ENCODE measurements around the gene ACER2.
"Not testable (repeated sequence)": the region's sequence is repeated elsewhere in the genome, so short reads cannot be mapped to it uniquely, and the experiment has no call there.

ACER2 gene

DNA sequence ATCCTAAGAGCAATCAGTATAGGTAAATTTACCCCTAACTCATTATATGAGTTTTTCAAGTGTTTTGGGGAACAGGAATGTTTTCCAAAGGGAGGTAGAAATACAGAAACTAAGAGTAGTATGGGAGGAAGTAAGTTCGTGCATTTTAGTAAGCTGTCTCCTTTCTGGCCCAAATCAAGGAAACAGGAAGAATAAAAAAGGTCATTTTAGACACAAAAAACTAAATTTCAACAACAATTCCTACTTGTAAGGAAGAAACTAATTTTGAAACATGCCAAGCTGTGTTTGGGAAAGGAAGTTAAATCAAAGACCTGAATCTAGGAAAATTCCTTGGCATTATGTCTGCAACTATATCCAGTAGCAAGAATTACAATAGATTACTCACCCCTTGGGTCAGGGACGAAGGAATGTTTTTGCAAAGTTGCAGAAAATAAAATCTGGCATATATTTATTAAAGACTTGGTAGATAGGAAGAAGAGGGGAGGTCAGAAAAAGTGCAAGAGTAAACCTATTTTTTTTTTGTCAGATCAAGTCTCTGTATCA is 22.2 kb upstream of the ACER2 start:
- Mint-ChIP-seq H3K4me3 (no peak overlapping the region), H3K9me3 (peaks cover 4% of the 10 kb centered on the region), H3K27ac (no peak overlapping the region), H3K36me3 (ENCODE audit: low read depth) (no peaks in the 10 kb centered on the region), H3K4me1 (peaks cover 6% of the 10 kb centered on the region), H3K27me3 (peaks cover 4% of the 10 kb centered on the region)
- ATAC-seq, result no peak
- DNase-seq, result no peak

DNA sequence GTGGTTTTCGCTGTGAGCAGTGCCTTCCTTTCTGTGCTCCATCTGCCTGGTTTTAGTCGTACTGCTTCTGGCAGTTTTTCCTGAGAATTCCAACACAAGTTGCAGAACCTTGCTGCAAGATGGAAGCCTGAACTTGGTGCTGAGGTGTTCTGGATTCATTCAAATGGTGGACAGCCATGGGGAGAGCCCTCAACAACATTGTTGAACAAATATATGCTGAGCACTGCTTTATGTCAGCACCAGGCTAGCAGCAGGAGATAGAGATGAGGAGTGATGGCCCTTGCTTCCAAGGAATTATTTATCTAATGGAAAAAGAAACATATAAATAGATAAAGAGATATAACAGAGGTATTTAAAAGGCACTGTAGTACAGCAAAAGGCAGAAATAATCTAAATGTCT is 21.5 kb upstream of the ACER2 start:
- H3K4me1 Mint-ChIP-seq, result peaks cover under 1% of the 10 kb centered on the region
- peaks cover 4% of the 10 kb centered on the region for H3K27me3 Mint-ChIP-seq
- DNase-seq (no peak), ATAC-seq (no peak)
- H3K27ac Mint-ChIP-seq, result no peak overlapping the region
- H3K4me3 Mint-ChIP-seq, result no peak overlapping the region
- H3K9me3 Mint-ChIP-seq, result peaks cover 4% of the 10 kb centered on the region
- peaks cover 2% of the 10 kb centered on the region for H3K36me3 Mint-ChIP-seq (ENCODE audit: low read depth)

DNA sequence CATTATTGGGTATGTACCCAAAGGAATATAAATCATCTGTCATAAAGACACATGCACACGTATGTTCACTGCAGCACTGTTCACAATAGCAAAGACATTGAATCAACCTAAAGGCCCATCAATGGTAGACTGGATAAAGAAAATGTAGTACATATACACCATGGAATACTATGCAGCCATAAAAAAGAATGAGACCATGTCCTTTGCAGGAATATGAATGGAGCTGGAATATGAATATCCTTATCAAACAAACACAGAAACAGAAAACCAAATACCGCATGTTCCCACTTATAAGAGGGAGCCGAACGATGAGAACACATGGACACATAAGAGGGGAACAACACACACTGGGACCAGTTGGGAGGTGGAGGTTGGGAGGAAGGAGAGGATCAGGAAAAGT is 19.3 kb upstream of the ACER2 start:
- not testable (repeated sequence) for ATAC-seq; H3K27ac Mint-ChIP-seq; DNase-seq; H3K4me3 Mint-ChIP-seq; H3K36me3 Mint-ChIP-seq (ENCODE audit: low read depth); H3K4me1 Mint-ChIP-seq; H3K27me3 Mint-ChIP-seq; H3K9me3 Mint-ChIP-seq

DNA sequence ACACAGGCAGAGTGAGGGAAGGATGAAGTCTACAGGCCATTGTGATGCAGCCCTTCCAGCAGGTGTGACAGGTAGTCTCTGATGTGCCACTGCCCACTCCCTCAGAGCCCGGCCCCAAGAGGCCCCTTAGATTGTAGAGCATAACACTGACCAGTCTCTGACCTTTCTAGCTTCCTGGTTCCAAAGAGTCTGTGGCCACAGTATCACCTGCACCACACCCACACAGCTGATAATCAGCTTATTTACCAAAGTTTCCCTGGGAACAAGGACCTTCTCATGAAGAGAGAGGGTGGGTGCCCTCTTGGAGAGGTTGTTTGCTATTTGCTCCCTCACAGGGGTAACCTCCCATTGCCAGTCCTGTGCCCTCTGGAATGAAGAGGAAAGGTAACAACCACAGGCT is 11.0 kb upstream of the ACER2 start:
- ATAC-seq (no peak), DNase-seq (no peak)
- H3K27ac Mint-ChIP-seq, result no peak overlapping the region
- H3K4me1 Mint-ChIP-seq, result no peaks in the 10 kb centered on the region
- H3K9me3 Mint-ChIP-seq, result no peaks in the 10 kb centered on the region
- H3K4me3 Mint-ChIP-seq, result no peak overlapping the region
- H3K27me3 Mint-ChIP-seq, result no peaks in the 10 kb centered on the region
- H3K36me3 Mint-ChIP-seq (ENCODE audit: low read depth), result no peaks in the 10 kb centered on the region

DNA sequence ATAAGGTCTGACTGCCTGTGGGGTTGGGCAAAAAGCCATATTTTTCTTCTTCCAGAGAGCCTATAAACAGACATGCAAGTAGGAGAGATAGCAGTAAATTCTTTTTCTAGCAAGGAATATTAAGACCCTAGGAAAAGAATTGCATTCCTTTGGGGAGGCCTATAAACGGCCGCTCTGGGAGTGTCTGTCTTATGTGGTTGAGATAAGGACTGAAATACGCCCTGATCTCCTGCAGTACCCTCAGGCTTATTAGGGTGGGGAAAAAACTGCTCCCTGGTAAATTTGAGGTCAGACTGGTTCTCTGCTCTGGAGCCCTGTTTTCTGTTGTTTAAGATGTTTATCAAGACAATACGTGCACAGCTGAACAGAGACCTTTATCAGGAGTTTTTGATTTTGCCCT is 5.6 kb upstream of the ACER2 start:
- not testable (repeated sequence) for H3K4me1 Mint-ChIP-seq; ATAC-seq; H3K36me3 Mint-ChIP-seq (ENCODE audit: low read depth); DNase-seq; H3K4me3 Mint-ChIP-seq; H3K9me3 Mint-ChIP-seq; H3K27ac Mint-ChIP-seq; H3K27me3 Mint-ChIP-seq

DNA sequence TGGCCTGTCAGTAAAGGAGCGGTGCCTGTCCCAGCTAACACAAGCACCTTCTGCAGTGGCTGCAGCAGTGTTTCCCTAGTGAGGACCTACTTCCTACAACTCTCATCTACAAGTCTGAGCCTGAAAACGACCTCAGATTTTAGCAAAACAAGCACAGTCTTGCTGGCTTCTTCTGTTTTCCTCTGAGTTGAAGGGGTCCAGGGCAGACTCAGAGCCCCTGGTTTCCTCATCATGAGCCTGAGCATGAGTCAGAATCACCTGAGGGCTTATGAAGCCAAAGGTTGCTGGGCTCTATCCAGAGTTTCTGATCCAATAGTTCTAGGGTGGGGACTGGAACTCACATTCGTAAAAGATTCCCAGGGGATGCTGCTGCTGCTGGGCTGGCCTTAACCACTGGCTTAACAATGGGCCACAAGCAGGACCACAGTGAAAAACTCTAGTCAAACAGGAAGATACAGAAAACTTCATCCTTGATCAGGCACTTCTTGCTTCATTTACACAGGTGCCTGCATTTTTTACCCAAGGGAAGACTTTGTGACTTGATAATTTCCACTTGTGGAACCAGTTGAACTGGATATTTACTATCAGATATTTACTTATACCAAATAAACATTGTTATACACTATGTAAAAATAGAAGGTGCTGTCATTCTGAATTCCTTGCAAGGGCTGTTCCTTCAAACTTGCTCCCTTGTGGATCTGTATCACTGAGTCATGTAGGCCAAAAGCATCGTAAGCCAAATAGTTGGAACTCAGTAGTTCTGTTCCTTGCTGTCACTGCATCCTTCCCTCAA is 4.3 kb upstream of the ACER2 start:
- DNase-seq, result no peak
- no peak for ATAC-seq

DNA sequence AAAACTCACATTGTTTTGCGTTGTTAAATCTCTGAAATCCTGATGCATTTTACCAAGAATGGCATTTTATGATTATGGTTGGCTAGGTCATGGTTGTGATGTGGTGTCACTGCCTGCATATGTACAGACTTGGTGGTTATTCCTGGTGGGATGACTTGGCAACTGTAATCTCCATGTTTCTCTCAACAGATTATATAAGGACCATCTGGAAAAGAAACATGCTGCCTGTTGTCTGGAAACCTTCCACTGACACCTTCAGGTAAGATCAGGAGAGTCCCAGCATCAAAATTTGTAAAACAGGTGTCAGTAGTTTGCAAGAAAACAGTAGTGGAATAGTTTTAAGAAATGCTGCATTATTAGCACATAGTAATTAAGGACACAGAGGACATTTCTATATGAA is 3.0 kb upstream of the ACER2 start:
- H3K4me1 Mint-ChIP-seq, result peaks cover 14% of the 10 kb centered on the region
- H3K36me3 Mint-ChIP-seq (ENCODE audit: low read depth), result no peaks in the 10 kb centered on the region

More for the DNA sequence above, 4.3 kb upstream of the ACER2 start:
- H3K27ac Mint-ChIP-seq, result no peak overlapping the region
- no peaks in the 10 kb centered on the region for H3K27me3 Mint-ChIP-seq
- H3K36me3 Mint-ChIP-seq (ENCODE audit: low read depth), result no peaks in the 10 kb centered on the region
- H3K4me1 Mint-ChIP-seq, result peaks cover 6% of the 10 kb centered on the region
- no peaks in the 10 kb centered on the region for H3K9me3 Mint-ChIP-seq
- no peak overlapping the region for H3K4me3 Mint-ChIP-seq

DNA sequence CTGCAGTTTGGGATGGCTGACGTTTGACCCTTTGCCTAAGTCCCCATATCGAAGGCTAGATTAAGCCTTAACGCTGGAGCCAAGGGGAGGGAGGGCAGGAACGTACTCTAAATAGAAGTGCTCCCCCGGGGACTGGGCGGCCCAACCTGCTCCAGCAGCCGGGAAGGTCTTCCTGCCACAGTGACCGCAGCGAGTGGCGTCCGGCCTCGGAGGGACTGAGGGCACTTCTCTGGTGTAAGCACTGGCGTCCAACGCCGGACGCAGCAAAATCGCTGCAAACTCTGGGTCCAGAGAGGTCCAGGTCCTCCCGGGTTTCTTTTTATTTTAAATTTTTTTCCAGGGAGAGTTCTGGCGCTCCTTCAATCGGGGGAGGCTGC is 505 bp upstream of the ACER2 start:
- H3K27ac Mint-ChIP-seq, result no peak overlapping the region

More for the DNA sequence above, 3.0 kb upstream of the ACER2 start:
- H3K27me3 Mint-ChIP-seq, result no peaks in the 10 kb centered on the region
- H3K27ac Mint-ChIP-seq, result no peak overlapping the region
- H3K9me3 Mint-ChIP-seq, result no peaks in the 10 kb centered on the region
- ATAC-seq, result no peak
- no peak overlapping the region for H3K4me3 Mint-ChIP-seq
- no peak for DNase-seq

DNA sequence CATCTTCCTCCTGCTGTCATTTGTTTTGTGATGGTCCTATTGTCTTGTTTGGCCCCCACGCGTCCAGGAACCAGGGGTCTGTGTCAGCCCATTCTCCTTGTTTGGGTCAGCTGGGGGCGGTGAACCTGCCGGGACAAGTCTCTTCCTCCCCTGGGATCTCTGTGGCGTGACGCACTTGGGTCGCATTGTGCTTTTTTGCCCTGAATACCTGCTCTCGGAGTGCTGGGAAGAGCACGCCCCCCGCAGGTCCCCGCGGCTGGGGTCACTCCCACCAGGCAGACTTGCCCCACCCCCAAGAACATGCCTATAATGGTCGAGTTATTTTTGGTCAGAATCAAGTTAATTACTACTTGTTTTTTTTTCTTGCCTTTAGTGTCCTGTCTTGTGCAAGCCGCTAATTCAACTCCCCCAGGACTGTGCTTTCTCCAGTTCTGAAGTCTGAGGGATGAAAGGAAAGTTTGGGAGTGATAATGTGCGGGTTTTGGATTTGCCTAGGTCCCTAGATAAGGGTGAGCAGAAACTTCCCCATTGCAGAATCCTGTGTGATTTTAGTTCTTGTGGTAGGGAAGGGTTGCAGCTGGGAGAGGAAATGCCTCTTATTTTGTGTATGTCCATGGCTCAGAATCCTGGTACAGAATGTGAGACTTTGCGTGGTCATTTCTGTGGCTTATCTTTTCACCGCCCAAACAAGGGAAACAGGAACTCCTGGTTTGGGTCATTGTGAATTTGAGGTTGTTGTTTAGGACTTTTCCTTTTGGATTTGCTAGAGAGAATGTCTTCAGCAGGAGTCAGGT is 789 bp downstream of the ACER2 start:
- ATAC-seq, result no peak
- peak; percentile 19 for DNase-seq

More for the DNA sequence above, 505 bp upstream of the ACER2 start:
- no peak for DNase-seq
- no peaks in the 10 kb centered on the region for H3K36me3 Mint-ChIP-seq (ENCODE audit: low read depth)
- no peaks in the 10 kb centered on the region for H3K9me3 Mint-ChIP-seq
- ATAC-seq, result peak; percentile 20
- peaks cover 14% of the 10 kb centered on the region for H3K4me1 Mint-ChIP-seq
- H3K27me3 Mint-ChIP-seq, result no peaks in the 10 kb centered on the region
- peak overlapping the region; percentile 94 for H3K4me3 Mint-ChIP-seq

DNA sequence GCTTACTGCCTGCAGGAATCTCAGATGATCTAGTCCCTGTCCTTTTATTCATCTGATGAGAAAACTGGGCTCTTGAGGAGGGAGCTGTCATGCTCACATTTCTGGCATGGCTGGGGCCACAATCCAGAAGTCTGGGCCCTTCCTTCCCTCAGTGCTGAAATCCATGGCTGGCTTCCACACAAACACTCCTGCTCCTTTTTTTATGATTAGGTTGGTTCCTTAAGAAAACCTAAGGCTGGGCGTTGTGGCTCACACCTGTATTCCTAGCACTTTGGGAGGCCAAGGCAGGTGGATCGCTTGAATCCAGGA is 1.3 kb downstream of the ACER2 start:
- H3K9me3 Mint-ChIP-seq, result no peaks in the 10 kb centered on the region
- no peak for DNase-seq
- H3K27me3 Mint-ChIP-seq, result no peaks in the 10 kb centered on the region
- peak overlapping the region; percentile 94 for H3K4me3 Mint-ChIP-seq
- ATAC-seq, result no peak
- H3K27ac Mint-ChIP-seq, result peak overlapping the region; percentile 81
- no peaks in the 10 kb centered on the region for H3K36me3 Mint-ChIP-seq (ENCODE audit: low read depth)
- peaks cover 14% of the 10 kb centered on the region for H3K4me1 Mint-ChIP-seq

More for the DNA sequence above, 789 bp downstream of the ACER2 start:
- H3K27ac Mint-ChIP-seq, result peak overlapping the region; percentile 81
- no peaks in the 10 kb centered on the region for H3K9me3 Mint-ChIP-seq
- peaks cover 14% of the 10 kb centered on the region for H3K4me1 Mint-ChIP-seq
- H3K27me3 Mint-ChIP-seq, result no peaks in the 10 kb centered on the region
- H3K36me3 Mint-ChIP-seq (ENCODE audit: low read depth), result no peaks in the 10 kb centered on the region
- peak overlapping the region; percentile 94 for H3K4me3 Mint-ChIP-seq

DNA sequence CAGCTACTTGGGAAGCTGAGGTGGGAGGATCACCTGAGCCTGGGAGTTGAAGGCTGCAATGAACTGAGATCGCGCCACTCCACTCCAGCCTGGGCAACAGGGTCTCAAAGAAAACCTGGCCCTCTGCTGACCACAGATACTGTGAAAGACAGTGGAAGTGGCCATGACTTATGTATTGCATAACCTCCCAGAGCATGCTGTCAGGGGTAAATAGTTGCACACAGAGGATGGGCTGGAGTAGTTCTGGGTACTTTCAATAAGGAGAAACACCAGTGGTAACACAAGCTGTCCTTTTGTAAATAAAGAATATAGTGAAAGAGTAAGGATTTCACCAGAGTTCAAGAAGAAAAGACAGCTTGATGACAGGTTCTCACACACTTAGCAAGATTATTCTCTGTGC is 1.8 kb downstream of the ACER2 start:
- Mint-ChIP-seq H3K9me3 (no peaks in the 10 kb centered on the region), H3K27me3 (no peaks in the 10 kb centered on the region), H3K27ac (no peak overlapping the region), H3K36me3 (ENCODE audit: low read depth) (no peaks in the 10 kb centered on the region), H3K4me3 (no peak overlapping the region), H3K4me1 (peaks cover 14% of the 10 kb centered on the region)
- DNase-seq, result no peak
- ATAC-seq, result no peak

DNA sequence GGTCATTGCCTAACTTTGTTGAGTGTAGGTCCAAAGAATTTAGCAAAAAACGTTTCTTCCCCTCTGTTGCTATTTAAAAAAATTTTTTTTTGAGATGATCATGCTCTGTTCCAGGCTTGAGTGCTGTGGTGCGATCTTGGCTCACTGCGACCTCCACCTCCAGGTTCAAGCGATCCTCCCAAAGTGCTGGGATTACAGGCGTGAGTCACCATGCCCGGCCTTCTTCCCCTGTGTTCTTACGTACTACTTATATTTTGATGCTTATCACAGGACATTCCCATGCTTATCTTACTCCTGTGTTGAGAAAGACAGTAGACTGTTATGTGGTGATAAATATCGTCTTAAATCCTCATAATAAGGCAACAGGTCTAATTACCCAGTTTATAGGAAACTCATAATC is 2.5 kb downstream of the ACER2 start:
- H3K4me1 Mint-ChIP-seq, result peaks cover 14% of the 10 kb centered on the region
- ATAC-seq (no peak), DNase-seq (no peak)
- H3K27ac Mint-ChIP-seq, result no peak overlapping the region
- H3K27me3 Mint-ChIP-seq, result no peaks in the 10 kb centered on the region
- H3K36me3 Mint-ChIP-seq (ENCODE audit: low read depth), result no peaks in the 10 kb centered on the region
- H3K9me3 Mint-ChIP-seq, result no peaks in the 10 kb centered on the region
- H3K4me3 Mint-ChIP-seq, result no peak overlapping the region

DNA sequence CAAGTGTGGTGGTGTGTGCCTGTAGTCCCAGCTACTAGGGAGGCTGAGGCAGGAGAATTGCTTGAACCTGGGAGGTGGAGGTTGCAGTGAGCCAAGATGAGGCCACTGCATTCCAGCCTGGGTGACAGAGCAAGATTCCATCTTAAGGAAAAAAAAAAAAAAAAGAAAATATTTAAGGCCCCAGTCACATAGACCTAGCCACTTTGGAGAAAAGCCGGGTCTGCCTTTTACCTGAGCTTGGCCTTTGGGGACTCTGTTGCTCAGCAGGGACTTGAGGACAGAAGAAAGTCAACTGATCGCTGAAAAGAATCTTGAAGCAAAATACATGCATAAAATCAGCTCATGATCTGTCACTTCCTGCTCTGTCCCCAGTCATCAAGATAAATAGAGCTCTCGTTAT is 4.6 kb downstream of the ACER2 start:
- not testable (repeated sequence) for DNase-seq; H3K27me3 Mint-ChIP-seq; H3K4me3 Mint-ChIP-seq; H3K9me3 Mint-ChIP-seq; H3K36me3 Mint-ChIP-seq (ENCODE audit: low read depth); ATAC-seq; H3K27ac Mint-ChIP-seq
- peaks cover 11% of the 10 kb centered on the region for H3K4me1 Mint-ChIP-seq

DNA sequence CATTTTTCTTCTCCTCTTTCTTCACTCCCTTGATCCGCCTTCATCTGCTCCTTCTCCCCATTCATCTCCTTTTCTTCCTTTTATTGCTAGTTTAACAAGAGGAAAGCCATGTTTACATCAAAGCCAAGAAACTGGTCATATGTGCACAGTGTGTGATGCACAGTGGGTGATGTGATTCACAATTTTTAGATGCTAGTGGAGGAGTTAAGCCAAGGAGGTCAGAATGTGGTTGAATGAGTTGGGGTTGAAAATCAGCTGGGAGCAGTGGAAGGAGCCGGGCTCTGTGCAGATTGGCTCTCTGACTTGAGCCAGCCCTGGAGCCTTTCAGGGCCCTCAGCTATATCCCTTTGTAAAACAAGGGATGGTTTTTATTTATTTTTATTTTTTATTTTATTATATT is 7.3 kb downstream of the ACER2 start:
- Mint-ChIP-seq H3K36me3 (ENCODE audit: low read depth) (peaks cover 4% of the 10 kb centered on the region), H3K27me3 (no peaks in the 10 kb centered on the region), H3K27ac (no peak overlapping the region), H3K4me1 (no peaks in the 10 kb centered on the region), H3K4me3 (no peak overlapping the region), H3K9me3 (no peaks in the 10 kb centered on the region)
- DNase-seq (no peak), ATAC-seq (no peak)

DNA sequence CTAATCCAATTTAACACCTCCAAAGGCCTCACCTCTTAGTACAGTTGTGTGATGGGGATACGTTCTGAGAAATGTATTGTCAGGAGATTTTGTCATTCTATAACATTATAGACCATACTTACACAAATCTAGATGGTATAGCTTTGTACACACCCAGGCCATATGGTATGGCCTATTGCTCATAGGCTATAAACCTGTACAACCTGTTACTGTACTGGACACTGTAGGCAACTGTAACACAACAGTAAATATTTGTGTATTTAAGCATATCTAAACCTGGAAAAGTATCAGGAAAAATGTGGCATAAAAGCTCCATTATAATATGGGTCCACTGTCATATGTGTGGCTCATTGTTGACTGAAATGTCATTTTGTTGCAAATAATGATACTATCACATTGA is 12.1 kb downstream of the ACER2 start:
- no peak for DNase-seq
- H3K27me3 Mint-ChIP-seq, result no peaks in the 10 kb centered on the region
- peaks cover 2% of the 10 kb centered on the region for H3K4me1 Mint-ChIP-seq
- no peak for ATAC-seq
- no peak overlapping the region for H3K4me3 Mint-ChIP-seq
- H3K36me3 Mint-ChIP-seq (ENCODE audit: low read depth), result peaks cover 4% of the 10 kb centered on the region
- no peak overlapping the region for H3K27ac Mint-ChIP-seq
- no peaks in the 10 kb centered on the region for H3K9me3 Mint-ChIP-seq

Data from activated naive CD8-positive, alpha-beta T cell treated with anti-CD3 and anti-CD28 coated beads, Interleukin-2, amount 50 U/mL, for 24 hours (primary cell).